Measurements from ENCODE around the gene UIMC1.

DNA sequence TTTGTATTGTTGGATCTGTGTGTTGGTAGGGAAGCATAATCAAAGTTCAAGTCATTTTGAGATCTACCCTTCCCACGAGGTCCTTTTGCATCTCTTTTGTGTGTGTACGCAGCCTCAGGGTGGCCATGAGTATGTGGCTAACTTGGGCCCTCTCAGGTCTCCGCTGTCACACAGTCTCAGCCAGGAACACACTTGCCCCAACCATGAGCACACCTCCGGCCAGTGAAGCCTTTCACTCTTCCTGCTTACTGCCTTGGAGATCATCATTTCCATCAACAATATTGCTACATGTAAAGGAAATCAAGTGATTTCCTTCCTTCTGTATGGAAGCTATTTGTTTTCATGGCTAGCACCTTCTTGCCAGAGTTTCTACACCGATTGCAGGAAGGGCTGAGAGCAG lies 29.9 kb upstream of the UIMC1 start:
- TF ChIP-seq, protein P1, sequence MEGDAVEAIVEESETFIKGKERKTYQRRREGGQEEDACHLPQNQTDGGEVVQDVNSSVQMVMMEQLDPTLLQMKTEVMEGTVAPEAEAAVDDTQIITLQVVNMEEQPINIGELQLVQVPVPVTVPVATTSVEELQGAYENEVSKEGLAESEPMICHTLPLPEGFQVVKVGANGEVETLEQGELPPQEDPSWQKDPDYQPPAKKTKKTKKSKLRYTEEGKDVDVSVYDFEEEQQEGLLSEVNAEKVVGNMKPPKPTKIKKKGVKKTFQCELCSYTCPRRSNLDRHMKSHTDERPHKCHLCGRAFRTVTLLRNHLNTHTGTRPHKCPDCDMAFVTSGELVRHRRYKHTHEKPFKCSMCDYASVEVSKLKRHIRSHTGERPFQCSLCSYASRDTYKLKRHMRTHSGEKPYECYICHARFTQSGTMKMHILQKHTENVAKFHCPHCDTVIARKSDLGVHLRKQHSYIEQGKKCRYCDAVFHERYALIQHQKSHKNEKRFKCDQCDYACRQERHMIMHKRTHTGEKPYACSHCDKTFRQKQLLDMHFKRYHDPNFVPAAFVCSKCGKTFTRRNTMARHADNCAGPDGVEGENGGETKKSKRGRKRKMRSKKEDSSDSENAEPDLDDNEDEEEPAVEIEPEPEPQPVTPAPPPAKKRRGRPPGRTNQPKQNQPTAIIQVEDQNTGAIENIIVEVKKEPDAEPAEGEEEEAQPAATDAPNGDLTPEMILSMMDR (IDR thresholded peaks at IDR 0.05; ENCODE audit: insufficient read depth, low read length, poor library complexity, severe bottlenecking) = no peak
- TF ChIP-seq EZH2phosphoT487 (conservative IDR thresholded peaks at IDR 0.05; ENCODE audit: low read length) = no peak

Data from SU-DHL-6 (cell line).